IPS-NIHi11 (cell line): ENCODE results near the gene RAB11FIP4.

Source experiments
- DNase-seq: peaks from one replicate; pipeline ENCODE4 v3.0.0; 2012; ENCODE audit warnings: mixed read lengths, low spot score

The RAB11FIP4 gene

DNA sequence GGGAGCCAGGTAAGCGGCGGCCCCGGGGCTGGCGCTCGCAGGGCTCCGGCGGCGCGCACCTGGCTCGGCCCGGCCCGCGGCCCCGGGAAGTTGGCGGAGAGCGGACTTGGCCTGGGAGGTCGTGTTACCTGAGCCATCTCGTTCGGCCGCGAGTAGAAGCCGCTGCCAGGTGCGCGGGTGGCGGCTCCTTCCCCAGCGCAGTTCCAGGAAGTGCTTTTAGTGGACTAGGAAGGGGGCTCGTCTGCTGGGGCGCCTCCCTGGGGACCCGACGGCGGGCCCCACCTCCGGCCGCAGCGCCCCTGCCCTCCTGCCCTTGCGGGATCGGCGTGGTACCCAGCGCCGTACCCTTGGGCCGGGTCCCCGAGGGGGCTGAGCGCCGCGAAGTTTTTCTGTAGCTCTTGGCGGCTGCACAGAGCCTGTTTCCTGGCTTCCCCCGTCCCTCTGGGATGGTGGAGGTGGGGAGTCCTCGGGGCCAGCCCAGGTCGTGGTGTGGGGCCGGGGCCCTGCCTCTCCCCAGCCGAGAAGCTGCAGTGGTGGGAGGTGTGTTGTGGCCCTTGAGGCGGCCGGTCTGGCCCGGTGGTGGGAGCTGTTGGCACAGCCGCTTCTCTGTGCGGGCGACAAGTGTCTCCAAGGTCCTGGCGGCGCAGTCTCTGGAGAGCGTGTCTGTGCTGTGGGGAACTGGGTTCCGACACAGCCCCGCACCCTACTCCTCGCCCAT, 96.9 kb downstream of the RAB11FIP4 start:
- no peak for DNase-seq

DNA sequence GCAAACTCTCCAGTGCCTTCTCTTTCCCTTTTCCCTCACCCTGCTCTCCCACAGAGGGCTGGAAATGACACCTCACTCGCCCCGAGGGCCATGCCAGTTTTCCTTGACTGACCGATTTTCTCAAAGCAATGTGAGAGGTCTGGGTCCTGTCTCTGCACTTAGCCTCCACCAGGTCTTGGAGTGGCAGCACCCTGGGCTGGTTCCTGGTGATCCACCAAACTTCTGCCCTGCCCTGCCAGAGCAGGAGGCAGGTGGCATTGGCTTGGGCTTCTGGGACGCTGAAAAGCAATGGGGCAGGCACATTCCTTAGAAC, 97.5 kb downstream of the RAB11FIP4 start:
- DNase-seq = no peak

DNA sequence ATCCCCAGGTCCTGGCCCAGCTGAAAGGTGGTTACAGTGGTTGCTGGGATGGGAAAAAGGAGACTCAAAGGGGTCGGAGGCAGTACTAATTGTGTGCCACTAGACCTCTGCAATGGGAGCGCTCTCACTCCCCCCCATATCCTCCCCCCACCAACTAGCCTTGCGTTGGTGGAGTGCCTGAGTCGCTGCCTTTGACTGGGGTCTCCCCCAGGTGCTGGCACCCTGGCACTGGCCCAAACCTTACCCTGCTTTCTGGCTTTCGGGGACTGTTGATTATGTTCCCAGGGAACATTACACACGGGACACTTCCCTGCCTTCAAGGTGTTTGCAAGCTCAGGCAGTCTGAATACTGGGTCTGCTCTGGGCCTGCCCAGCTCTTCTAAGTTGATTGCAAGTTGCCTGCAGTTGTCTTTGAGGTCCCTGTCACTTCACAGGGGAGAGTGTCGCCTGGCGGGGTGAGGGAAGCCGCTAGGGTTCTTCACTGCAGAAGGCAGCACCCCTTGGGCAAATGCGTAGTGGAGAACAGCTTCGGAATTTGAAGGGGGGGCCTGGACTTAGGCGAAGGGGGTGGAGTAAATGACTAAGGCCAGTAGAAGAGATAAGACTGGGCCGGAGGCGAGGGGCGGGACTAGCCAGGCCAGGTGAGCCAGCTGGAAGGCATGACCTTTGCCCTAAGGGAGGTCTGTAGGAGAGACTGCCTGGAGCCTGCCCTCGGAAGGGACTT, 98.0 kb downstream of the RAB11FIP4 start:
- DNase-seq = peak; percentile 72

DNA sequence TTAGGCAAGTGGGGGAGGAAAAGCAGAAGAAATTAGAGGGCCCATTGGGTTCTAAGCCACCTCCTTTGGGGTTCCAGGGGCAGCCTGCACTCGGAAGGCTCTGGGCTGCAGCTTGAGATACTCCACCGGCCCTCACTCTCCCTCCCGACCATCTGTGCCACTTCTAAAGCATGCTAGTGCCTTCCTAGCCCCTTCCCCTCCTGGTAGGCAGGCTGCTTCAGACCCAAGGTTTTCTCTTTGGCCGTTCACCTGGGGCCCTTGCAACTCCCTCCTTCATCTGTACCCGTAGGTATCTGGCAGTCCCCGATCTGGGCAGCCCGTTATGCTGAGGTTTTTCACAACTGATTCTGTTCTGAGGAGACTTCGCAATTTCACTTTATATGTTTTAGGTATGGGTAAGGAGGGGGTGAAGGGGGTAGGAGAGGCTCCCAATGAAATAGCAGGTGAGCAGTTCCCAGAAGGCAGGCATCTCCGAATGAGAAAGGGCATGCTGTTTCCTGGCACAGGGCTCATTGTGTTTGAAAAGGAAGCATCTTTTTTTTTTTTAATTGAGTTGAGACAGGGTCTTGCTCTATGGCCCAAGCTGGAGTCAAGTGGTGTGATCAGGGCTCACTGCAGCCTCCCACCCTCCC, 98.7 kb downstream of the RAB11FIP4 start:
- no peak for DNase-seq

DNA sequence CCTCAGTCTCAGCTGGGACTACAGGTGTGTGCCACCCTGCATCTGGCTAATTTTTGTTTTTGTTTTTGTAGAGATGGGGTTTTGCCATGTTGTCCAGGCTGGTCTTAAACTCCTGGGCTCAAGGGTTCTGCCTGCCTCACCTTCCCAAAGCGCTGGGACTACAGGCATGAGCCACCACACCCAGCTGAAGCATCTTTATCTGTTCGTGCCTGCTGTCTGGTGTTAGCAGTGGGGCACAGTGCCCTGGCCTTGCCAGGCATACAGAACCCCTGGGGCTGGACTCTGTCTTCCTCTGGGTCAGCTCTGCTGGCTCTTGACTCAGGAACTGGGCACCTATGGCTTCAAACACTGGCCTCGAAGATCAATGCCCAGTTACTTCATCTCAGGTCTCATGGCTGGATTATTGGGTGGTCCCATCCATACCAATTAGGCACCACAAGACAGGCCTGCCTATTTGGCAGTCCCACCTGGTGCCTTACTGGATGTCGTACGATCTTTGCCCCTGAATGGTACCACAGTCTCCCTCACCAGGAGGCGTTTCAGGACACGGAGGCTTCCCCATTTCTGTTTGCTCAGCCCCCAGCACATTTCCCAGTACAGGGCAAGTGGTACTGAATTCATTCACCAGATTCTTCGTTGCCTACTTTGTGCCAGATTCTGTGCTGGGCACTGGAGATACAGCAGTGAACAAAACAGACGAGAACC, 99.3 kb downstream of the RAB11FIP4 start:
- DNase-seq = no peak

DNA sequence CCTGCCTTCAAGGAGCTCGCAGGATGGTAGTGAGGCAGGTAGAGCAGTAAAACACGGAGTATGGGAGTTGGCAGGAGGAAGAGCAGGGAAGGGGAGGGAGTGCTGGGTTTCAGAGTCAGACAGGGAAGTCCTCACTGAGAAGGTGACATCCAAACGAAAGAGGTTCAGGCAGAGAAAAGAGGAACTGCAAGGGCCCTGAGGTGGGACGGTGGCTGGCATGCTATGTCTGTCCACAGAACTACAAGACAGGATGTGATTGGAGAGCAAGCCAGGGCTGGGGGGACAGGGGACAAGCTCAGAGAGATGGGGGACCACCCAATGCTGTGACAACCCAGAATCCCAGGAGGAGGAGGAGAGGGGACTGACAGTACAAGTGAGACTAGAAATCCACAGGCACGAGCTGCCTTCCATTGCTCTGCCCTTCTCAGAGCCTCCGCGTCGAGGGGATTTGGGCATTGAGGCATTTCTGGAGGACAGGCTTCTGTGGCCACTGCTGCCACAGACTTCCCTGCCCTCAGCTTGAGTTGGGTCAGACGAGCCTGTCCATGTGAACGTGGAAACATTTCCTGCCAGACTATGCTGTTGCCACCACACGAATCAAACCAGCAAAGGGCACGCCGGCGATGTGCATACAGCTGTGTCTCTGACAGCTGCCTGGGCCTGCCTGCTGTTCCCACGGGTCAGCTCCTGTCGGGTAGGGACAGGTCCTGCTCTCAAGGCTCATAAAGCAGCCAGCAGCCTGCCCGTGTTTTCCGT, 100.1 kb downstream of the RAB11FIP4 start:
- DNase-seq = no peak

DNA sequence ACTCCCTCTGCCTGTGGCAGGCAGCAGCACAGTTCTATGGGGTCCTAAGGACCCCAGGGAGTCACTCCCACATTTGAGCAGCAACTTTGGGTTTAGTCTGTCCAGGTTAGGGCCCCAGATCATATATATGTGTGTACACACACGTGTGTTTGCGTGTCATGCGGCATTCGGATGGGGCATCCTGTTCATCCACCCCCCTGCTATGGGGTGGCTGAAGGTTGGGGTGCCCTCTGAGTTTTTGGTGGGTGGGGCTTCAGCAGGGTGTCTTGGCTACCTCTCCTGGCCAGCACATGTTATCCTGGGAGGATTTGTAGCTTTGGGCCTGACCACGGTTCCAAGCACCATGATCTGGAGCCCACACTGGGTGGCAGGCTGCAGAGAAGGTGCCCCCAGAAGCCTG, 100.7 kb downstream of the RAB11FIP4 start:
- DNase-seq = no peak

DNA sequence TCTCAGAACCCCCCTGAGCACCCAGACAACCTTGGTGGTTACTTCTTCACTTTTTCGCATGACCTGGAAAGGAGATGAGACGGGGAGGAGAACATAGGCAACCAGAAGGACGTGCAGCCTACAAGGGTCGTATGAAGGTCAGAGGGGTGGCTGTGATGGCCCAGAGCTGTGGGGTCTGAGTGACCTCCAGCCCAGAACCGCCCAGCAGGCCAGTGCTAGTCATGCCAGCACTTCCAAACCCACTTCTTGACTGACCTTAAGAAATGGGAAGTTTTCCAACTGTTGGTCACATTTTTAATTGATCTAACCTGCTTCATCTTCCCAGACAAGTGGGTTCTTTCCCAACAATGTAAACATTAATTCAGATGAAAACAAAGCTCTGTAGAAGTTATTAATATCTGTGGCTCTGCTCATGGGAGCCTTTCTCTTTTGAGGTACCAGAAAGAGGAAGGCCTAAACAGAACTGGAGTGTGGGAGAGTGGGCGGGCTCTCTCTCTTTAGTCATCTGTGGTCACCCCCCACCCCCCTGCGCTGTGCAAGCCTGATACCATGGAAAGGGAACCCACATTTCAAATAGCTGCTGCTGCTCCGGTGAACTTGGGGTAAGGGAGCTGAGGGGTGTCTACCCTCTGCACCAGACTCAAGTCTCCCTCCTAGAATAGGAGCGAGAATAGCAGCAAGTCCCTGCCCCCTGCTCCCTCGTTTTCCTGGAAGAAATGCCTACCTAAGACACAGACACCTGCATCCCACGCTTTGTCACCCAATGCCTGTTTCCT, 101.6 kb downstream of the RAB11FIP4 start:
- no peak for DNase-seq

DNA sequence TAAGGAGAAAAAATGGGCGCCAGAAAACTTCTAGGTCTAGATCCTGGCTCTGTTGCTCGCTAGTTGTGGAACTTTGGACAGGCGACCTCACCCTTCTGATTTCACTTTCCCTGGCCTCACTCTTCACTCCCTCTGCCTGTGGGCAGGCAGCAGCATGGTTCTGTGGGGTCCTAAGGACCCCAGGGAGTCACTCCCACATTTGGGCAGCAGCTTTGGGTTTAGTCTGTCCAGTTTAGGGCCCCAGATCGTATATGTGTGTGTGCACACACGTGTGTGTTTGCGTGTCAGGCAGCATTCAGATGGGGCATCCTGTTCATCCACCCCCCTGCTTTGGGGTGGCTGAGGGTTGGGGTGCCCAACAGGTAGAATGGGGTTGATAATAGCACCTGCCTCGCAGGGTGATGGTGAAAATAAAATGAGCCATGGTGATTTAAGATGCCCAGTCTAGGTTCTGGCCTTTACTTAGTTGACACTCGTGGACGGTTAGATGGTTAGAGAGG, 102.2 kb downstream of the RAB11FIP4 start:
- no peak for DNase-seq

DNA sequence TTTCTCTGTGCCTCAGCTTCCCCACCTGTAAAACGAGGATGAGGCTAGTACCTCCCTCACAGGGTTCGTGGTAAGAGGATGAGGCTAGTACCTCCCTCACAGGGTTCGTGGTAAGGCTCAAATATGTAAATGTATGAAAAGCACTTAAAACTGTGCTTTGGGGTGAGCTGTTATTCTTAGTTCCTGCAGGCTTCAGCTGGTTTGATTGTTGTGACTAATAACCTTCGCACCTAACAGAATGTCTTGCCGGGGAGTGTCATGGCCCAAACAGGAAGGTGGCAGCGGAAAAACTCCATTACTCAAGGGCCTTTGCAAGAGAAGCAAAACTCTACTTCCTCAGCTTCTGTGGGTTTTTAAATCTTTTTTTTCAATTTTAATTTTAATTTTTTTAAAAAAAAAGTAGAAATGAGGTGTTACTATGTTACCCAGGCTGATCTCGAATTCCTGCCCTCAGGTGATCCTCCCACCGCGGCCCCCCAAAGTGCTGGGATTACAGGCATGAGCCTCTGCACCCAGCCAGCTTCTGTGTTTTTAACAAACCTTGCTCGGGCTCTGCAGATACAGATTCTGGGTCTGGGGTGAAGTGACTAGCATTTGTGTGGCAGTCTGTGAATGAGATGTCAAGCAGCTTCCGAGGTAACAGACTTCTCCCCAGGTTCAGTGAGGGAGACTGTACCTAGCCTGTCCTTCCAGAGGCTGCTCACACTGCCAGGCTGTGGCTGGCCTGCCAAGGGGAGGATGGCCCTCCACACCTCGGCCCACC, 103.0 kb downstream of the RAB11FIP4 start:
- DNase-seq = no peak

DNA sequence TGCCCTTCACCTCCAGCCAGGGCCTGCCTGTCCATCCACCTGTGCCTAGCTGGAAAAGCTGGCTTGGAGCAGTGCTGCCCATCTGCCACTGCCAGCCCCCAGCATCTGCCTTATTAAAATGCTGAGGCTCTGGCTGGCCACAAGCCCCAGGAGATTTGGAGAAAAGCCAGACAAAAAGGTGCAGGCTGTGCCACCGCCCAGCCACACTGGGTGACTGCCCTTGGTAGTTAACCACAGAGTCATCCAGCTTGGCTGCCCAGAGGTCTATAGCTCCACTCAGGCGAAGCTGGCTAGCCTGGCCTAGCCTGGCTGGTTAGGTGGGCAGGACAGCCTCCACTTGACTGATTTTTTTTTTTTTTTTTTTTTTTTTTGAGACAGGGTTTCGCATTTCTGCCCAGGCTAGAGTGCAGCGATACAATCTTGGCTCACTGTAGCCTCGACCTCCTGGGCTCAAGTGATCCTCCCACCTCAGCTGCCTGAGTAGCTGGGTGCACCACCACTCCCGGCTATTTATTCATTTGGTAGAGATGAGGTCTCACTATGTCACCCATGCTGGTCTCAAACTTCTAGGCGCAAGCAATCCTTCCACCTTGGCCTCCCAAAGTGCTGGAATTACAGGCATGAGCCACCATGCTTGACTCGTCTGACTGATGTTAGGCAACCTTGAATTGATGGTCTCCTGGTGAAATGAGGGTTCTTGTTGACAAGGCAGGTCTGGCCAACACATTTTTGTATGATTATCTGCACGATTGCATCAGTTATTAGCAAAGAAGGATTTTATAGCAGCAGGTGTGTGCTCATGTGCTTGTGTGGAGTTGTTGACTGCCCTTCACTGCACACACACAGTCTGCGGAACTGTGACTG, 103.8 kb downstream of the RAB11FIP4 start:
- no peak for DNase-seq

DNA sequence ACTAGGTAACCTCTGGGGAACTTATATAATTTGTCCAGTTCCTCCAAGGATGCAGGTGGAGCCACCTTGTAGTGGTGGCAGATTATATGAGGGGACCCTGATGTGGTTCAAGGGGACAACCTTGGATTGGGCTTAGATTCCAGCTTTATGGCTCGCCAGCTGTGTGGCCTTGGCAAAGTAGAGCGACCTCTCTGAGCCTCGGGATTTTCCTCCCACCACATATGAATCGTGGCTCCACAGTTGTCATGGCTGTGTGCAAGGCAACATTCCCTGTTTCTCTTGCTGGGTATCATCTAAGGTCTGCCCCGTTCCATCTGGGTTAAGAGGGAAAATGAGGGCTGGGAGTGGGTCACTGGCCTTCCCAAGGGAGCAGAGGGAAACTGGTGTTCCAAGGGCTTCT, 104.6 kb downstream of the RAB11FIP4 start:
- no peak for DNase-seq

DNA sequence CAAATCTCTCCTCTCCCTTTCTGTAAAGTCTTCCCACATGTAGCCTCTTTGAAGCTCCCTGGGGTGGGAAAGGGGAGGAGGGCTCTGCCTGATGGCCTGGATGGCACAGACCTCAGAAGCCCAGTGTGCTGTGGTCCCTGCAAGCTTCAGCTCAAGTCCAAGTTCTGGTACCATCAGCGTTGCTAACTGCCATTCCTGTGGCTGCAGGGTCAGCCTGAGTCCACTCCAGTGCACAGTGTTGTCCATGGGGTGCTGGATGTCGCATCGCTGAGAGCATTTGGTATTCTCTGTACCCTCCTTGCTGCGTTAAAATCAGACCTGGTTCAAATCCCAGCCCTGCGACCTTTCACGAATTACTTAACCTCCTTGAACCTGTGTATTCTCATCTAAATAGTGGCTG, 105.1 kb downstream of the RAB11FIP4 start:
- DNase-seq = no peak

DNA sequence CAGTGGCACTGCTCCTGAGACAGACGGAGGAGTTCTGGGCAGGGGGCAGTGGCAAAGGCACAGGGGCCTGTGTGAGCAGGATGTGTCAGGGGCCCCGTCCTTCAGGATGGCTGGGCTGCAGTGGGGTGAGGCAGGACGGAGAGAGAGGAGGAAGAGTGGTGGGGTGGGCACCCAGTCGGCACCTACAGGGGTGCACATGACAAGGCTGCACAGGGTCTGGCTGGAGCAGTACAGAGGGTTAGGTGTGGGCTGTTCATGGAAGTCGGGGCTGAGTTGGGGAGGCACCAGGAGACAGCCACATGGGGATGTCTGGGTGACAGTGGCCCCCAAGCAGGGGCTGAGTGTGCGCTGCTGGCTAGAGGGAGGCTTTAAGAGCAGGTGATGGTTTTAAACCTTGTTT, 106.0 kb downstream of the RAB11FIP4 start:
- no peak for DNase-seq

DNA sequence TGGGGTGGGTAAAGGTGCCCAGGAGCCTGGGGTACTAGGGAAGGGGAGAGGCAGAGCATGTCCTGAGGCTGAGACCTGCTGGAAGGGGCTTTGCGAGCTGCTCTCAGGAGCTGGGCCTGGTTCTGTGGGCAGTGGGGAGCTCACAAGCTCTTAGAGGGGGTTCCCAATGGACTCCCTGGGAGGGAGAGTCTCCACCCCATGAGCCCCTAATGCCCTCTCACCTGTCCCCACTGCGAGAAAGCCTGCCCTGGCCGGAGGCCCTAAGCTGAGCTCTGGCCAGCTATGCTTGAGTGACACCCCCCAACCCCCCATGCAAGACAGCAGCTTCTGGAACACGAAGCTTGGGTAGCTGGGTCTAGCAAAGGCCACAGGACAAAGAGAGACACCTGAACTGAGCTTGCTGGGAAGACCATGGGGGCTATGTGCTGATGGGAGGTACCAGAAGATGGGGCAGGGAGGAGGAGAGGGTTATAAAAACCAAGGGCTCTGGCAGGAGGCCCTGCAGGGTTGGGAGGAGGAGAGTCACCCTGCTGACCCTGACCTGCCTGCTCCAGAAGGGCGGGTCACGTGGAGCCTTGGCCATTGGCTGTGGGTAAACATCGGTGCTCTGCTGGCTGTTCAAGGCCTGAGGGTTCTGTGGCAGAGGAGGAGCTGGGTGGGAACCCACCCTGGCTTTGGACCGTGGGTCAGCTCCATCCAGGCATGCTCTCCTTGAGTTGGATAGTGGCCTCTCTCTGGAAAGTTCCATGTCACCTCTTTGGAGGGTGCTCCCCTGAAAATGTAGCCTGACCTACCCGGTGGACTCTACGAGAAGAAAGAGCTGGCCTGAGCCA, 106.7 kb downstream of the RAB11FIP4 start:
- no peak for DNase-seq

DNA sequence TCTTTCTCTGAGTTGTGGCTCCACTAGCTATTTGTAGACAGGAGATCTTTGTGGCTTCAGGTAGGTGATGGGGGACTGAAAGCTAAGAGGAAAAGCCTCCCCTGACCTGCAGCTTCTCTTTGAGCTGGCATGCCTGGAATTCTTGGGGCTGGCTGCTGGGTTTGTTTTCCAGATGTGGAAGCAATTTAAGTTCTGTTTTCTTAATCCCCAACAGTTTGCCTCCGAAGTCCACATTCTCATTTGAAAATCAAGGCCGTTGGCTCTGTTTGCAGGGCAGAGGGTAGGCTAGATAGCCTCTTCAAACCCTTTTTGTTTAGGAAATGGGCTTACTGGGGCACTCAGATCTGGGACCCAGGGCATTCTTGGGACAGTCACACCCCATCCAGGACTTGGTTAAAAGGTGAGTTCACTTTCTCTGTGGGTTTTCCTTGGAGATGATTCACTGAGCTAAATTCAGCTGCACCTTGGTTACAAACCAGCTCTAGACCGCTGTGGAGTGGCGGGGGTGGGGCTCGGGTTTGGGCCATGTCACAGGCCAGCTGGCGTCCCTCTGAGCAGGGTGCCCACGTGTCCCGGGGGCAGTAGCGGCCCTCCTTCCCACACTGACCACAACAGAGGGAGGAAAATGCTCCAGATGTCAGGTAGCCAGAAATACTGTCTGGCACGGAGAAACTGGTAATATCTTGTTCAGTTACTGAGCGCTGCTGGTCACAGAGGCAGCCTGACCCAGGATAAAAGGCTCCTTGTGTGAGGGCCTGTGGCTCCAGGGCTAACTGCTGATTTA, 108.5 kb downstream of the RAB11FIP4 start:
- DNase-seq = peak; percentile 43

DNA sequence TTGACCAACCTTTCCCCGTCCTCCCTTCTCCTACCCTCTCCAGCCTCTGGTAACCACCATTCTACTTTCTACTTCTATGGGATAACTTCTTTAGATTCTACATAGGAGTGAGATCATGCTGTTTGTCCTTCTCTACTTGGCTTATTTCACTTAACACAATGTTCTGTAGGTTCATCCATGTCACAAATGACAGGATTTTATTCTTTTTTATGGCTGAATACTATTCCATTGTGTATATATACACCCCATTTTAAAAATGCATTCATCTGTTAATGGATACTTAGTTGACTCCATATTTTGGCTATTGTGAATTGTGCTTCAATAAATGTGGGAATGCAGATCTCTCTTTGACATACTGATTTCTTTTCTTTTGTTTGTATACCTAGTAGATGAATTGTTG, 115.0 kb downstream of the RAB11FIP4 start:
- DNase-seq = no peak
